ENCODE measurements around the gene FKRP. TPM values are rescaled to one million over a fixed set of nuclear protein-coding genes. Genes with fewer than 3 reads are reported as not detected.

FKRP gene
- total and polyA plus RNA-seq, 3 donors from 2014 or later = 22.9 to 37.2 (median 33.0) TPM

DNA sequence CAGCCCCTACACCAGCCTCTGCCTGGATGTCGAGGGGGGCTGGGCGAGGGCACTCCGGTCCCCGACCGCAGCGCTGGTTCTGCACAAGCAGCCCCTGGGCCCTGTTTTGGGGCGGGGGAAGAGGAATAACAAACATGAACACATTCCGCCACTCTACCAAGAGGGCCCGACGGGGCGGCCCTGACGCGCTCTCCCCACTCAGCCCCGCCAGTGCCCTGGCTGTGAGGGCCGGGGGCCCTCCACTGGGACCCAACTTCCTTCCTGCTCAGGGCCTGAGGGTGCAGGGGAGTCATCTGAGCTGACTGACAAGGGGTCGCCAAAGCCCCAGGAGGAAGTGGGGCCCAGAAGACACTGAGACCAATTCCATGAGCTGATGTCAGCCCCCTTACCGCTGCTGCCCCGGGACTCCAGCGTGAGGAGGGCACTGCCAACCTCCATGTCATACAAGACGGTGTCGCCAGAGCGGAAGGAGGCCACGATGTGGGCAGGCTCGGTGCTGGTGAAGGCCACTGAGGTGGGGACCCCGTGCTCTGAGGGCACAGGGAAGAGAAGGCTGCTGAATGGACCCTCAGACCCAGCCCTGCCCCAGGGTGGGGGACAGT, 23.3 kb upstream of the FKRP start:
- H3K27me3 ChIP-seq = no peaks in the 10 kb centered on the region
- TF ChIP-seq, protein P1, sequence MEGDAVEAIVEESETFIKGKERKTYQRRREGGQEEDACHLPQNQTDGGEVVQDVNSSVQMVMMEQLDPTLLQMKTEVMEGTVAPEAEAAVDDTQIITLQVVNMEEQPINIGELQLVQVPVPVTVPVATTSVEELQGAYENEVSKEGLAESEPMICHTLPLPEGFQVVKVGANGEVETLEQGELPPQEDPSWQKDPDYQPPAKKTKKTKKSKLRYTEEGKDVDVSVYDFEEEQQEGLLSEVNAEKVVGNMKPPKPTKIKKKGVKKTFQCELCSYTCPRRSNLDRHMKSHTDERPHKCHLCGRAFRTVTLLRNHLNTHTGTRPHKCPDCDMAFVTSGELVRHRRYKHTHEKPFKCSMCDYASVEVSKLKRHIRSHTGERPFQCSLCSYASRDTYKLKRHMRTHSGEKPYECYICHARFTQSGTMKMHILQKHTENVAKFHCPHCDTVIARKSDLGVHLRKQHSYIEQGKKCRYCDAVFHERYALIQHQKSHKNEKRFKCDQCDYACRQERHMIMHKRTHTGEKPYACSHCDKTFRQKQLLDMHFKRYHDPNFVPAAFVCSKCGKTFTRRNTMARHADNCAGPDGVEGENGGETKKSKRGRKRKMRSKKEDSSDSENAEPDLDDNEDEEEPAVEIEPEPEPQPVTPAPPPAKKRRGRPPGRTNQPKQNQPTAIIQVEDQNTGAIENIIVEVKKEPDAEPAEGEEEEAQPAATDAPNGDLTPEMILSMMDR (IDR thresholded peaks at IDR 0.05) = no peak
- TF ChIP-seq POLR2A (IDR thresholded peaks at IDR 0.05) = no peak
- H3K4me1 ChIP-seq = peaks cover 7% of the 10 kb centered on the region
- H3K4me3 ChIP-seq = no peak overlapping the region
- no peak overlapping the region for H3K27ac ChIP-seq
- no peak for DNase-seq
- WGBS, 2 donors = 84 to 92% methylated on average over 13 to 24 of the region's 25 CpGs
- no peaks in the 10 kb centered on the region for H3K9me3 ChIP-seq
- no peaks in the 10 kb centered on the region for H3K36me3 ChIP-seq (ENCODE audit: low read depth, missing control alignments)
- intact Hi-C loops (cut with DNase I; ENCODE audit: low total_unique reads) = no loop called here

DNA sequence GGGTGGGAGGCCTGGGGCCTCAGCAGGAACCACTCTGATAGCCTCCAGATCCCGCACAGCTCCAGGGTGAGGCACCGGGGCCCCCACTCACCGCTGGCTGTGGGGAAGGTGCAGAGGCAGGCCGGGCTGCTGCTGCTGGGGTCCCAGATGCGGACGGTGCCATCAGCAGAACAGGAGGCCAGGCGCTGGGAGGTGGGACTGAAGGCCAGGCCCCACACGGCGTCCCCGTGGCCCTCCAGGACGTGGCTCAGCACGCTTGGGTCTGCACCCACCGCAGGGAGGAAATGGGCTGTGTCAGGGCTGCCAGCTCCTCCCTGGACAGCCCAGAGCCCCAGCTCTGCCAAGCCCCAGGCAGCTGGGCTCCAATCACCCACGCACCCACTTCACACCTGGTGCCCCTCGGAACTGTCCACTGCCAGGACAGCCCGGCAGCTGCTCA, 22.8 kb upstream of the FKRP start:
- no peak for DNase-seq
- Histone ChIP-seq H3K4me1 (peaks cover 12% of the 10 kb centered on the region), H3K27me3 (no peaks in the 10 kb centered on the region), H3K27ac (no peak overlapping the region), H3K36me3 (ENCODE audit: low read depth, missing control alignments) (no peaks in the 10 kb centered on the region), H3K4me3 (no peak overlapping the region), H3K9me3 (no peaks in the 10 kb centered on the region)
- 89 to 94% methylated on average over 3 to 16 of the region's 16 CpGs for WGBS, 2 donors
- TF ChIP-seq, protein P1 (IDR thresholded peaks at IDR 0.05) = no peak
- no peak for TF ChIP-seq POLR2A (IDR thresholded peaks at IDR 0.05)
- intact Hi-C loops (cut with DNase I; ENCODE audit: low total_unique reads) = no loop called here

DNA sequence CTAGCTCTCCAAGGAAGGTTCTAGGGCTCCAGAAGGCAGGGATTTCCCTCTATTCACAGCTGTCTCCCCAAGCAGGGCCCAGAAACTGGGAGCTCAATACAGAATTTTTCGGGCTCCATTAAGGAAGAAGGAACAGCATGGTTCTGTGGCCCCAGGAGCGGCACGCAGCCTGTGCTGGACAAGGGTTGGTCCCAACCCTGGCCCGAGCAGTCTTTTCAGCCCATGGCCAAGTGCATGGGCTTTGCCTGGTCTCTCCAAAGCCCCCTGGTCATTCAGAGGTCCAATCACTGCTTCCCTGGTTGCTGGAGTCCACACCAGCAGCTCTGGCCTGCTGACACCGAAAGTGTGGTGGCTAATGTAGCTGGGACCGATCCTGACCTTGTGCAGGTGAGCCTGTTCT, 22.4 kb upstream of the FKRP start:
- intact Hi-C loops (cut with DNase I; ENCODE audit: low total_unique reads) = no loop called here
- no peak overlapping the region for H3K27ac ChIP-seq
- H3K4me1 ChIP-seq = peaks cover 15% of the 10 kb centered on the region
- no peaks in the 10 kb centered on the region for H3K36me3 ChIP-seq (ENCODE audit: low read depth, missing control alignments)
- no peak overlapping the region for H3K4me3 ChIP-seq
- H3K27me3 ChIP-seq = no peaks in the 10 kb centered on the region
- TF ChIP-seq POLR2A (IDR thresholded peaks at IDR 0.05) = no peak
- TF ChIP-seq, protein P1 (IDR thresholded peaks at IDR 0.05) = no peak
- no peaks in the 10 kb centered on the region for H3K9me3 ChIP-seq
- DNase-seq = no peak
- 96 to 98% methylated on average over 6 of the region's 6 CpGs for WGBS, 2 donors

DNA sequence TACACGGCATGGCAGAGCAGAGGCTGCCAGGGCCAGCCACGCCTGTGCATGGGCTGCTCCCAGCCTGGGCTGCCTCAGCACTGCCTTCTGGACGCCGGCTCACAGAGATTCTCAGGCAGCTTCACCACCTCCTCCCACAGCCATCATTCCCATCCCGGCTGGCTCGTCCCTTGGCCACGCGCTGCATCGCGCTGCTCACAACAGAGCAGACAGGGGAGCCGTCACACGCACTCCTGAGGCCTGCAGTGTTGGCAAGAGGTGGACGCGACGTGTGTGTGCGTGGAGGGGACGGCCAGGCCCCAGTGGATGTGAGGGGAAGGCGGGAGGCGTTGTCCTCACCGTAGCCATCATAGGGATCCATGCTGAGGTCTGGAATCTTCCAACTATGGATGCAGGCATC, 21.4 kb upstream of the FKRP start:
- TF ChIP-seq, protein P1 (IDR thresholded peaks at IDR 0.05) = no peak
- no peak for TF ChIP-seq POLR2A (IDR thresholded peaks at IDR 0.05)
- H3K4me1 ChIP-seq = peaks cover 15% of the 10 kb centered on the region
- H3K36me3 ChIP-seq (ENCODE audit: low read depth, missing control alignments) = no peaks in the 10 kb centered on the region
- 81 to 89% methylated on average over 20 of the region's 20 CpGs for WGBS, 2 donors
- H3K27me3 ChIP-seq = no peaks in the 10 kb centered on the region
- no peak for DNase-seq
- H3K4me3 ChIP-seq = no peak overlapping the region
- H3K27ac ChIP-seq = no peak overlapping the region
- intact Hi-C loops (cut with DNase I; ENCODE audit: low total_unique reads) = no loop called here
- no peaks in the 10 kb centered on the region for H3K9me3 ChIP-seq

Data from testis (tissue), 3 donors.